ENCODE results near the gene TP53I3.
"Not testable (repeated sequence)": the region's sequence is repeated elsewhere in the genome, so short reads cannot be mapped to it uniquely, and the experiment has no call there.

TP53I3 gene

DNA sequence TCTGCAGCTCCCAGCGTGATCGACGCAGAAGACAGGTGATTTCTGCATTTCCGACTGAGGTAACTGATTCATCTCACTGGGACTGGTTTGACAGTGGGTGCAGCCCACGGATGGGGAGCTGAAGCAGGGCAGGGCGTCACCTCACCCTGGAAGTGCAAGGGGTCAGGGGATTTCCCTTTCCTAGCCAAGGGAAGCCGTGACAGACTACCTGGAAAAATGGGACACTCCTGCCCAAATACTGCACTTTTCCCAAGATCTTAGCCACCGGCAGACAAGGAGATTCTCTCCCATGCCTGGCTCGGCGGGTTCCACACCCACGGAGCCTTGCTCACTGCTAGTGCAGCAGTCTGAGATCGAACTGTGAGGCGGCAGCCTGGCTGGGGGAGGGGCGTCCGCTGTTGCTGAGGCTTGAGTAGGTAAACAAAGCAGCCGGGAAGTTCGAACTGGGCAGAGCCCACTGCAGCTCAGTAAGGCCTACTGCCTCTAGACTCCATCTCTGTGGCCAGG lies 10.6 kb upstream of the TP53I3 start:
- DNase-seq (ENCODE audit: low spot score): not testable (repeated sequence)

DNA sequence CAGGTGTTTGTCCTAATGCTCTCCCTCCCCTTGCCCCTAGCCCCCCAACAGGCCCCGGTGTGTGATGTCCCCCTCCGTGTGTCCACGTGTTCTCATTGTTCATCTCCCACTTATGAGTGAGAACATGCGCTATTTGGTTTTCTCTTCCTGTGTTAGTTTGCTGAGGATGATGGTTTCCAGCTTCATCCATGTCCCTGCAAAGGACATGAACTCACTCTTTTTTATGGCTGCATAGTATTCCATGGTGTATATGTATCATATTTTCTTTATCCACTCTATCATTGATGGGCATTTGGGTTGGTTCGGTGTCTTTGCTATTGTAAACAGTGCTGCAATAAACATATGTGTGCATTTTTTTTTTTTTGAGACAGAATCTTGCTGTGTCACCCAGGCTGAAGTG lies 8.6 kb upstream of the TP53I3 start:
- not testable (repeated sequence) for DNase-seq (ENCODE audit: low spot score)

DNA sequence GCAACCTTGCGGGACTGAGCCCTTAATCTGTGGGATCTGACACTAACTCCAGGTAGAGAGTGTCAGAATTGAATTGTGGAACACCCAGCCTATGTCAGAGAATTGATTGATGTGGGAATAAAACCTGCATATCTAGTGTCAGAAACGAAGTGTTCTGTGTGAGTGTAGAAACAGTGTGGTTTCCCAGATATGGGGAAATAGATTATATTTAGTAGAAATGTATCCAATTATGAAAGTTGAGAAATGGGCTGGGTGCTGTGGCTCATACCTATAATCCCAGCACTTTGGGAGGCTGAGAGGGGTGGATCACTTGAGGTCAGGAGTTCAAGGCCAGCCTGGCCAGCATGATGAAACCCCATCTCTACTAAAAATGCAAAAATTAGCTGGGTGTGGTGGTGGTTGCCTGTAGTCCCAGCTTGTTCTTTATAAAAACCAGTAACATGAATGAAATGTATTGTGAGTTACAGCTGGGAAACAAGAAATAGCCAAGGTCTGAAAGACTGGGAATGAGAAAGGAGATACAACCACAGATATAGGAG lies 4.3 kb upstream of the TP53I3 start:
- no peak for DNase-seq (ENCODE audit: low spot score)

DNA sequence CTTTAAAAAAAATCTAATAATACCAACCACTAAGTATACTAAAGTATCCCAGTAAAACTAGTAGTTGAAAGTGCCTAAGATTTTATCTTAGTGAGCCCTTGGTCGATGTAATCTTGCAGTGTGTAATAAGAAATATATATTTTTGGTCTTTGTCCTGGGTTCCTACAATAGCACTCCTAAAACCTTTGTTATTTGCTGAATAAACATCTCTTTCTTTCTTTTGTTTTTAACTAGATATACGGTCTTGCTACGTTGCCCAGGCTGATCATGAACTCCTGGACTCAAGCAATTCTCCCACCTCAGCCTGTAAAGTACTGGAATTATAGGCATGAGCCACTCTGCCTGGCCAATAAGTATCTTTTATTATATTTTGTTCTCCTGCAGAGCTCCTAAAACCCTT lies 2.4 kb upstream of the TP53I3 start:
- no peak for DNase-seq (ENCODE audit: low spot score)

DNA sequence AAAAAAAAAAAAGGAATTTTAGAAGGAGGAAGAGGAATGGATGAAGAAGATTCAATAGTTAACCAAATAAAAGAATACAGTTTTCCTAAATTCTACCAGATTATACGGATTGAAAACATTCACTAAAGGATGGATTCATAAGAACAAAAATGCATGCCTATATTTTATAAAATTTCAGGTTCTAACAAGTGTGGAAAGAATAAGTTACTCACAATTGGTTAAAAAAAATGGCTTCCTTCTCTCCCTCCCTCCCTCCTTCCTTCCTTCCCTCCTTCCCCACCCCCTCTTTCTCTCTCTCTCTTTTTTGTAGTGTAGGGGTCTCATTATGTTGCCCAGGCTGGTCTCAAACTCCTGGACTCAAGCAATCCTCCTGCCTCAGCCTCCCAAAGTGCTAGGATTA lies 1.6 kb upstream of the TP53I3 start:
- no peak for DNase-seq (ENCODE audit: low spot score)

DNA sequence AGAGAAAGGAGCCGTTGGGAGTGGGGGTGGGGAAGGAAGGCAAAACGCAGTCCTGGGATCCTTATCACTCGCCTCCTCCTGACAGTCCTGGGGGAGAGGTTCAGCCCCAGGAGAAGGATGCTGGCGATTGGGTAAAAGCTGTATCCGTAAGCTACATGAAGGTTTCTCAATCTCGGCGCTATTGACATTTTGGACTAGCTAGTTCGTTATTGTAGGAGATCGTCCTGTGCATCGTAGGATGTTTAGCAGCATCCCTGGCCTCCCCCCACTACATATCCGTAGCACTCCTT lies 511 bp upstream of the TP53I3 start:
- DNase-seq (ENCODE audit: low spot score): no peak

DNA sequence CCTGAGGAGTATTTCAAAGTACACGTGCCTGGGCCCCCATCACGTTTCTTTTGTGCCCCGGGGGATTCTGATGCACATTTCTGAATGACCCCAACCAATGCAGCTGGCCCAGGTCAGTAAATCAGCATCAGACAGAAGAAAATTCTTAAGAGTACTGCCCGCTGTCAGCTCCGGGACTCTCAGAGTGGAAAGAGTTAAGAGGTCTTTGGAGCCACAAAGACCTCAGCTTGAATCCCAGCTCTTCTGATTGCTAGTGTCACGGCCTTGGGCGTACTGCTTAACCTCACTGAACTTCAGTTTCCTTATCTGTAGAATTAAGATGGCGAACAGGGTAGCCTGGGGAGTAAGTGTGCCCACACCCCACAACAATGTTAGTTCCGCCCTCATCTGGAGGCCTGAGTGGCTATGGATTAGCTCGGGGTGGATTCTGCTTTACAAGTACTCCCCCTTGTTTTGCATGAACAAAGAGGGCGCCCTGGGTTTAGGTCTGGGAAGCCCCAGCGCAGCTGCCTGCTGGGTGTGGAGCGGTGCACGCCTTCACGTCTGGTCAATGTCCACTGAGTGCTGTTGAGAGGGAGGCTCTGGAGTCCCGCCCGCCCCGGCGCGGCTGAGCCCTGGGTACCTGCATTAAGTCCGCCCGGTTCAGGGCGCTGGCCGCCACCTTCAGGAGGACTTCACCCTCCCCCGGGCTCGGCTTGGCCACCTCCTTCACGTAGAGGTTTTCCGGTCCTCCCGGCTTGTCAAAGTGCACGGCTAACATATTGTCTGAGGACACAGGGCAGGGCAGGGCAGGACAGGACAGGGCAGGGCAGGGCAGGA lies 858 bp downstream of the TP53I3 start:
- peak; percentile 97 for DNase-seq (ENCODE audit: low spot score)

DNA sequence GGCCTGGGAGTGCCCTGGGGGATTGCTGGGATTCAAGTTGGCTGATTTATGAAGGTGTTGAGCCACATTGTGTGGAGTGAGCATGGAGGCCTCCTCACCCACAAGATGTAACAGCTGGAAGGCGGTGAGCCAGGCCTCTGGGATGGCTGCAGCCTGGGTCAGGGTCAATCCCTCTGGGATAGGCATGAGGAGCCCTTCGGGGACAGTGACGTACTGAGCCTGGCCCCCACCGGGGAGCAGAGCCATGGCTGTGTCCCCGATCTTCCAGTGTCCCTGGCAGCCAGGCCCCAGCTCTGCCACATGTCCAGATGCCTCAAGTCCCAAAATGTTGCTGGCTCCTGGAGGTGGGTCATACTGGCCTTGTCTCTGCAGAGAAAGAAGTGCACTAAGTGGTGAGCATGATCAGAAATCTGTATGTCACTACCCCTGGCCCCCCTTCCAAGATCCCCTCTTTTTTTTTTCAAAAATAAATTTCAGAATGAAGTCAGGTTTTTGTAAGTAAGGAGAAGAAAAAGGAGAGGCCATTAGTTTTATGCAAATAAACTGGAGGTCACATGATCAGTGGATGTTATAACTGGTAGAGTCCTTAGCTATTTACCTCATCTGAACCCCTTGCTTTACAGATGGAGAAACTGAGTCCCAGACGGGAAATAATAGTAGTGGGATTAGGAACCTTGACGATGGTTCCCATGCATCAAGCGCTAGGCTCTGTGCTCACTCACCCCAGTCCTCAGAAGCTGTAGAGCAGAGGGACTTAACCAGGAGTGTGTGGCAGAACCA lies 1.7 kb downstream of the TP53I3 start:
- no peak for DNase-seq (ENCODE audit: low spot score)

DNA sequence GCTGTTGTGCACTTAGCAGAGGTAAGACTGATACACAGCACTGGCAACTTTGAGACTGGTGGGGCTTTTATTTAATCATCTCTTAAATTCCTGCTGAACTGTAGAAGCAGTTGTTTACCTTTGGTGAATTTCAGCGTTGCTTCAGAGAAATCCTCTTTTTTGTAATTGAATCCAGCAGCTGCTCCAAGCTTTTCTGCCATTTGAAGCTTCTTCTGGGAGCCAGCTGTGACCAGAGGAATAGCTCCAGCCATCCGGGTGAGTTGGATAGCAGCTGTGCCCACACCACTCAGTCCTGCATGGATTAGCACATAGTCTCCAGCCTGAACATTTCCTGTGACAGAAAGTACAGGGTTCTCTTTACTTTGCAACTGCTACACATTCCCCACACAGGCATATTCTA lies 3.9 kb downstream of the TP53I3 start:
- DNase-seq (ENCODE audit: low spot score): no peak

DNA sequence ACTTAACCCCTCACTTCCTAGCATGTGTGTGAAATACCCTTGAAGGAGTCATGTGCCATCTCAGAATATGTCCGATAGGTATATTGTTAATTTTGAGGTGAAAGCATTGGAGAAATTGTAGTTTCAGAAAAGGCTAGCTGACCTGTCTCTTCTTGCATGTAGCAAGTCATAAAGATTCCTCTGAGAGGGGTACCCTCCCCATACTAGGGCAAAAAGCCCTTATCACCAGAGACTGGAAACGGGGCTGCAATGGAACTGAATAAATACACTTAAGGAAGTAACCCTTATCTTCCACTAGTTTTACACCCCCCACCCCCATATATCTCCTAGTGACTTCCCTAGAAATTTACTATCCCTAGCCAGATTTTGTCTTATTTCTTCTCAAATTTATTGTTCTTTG lies 6.8 kb downstream of the TP53I3 start:
- no peak for DNase-seq (ENCODE audit: low spot score)

DNA sequence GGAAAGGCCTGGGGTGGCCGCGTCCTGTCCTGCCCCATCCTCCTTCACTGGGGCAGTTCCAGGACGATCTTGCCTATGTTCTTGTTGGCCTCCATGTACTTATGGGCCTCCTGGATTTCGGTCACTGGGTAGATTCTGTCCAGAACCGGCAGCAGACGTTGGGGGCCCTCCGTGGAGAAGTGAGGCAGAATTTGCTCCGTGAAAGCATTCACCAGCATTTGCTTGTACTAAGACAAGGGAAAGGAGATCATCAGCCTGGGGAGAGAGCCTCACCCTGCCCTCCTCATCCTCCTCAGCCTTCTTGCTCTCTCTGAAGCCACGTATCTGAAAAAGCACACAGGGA lies 7.1 kb downstream of the TP53I3 start:
- no peak for DNase-seq (ENCODE audit: low spot score)

DNA sequence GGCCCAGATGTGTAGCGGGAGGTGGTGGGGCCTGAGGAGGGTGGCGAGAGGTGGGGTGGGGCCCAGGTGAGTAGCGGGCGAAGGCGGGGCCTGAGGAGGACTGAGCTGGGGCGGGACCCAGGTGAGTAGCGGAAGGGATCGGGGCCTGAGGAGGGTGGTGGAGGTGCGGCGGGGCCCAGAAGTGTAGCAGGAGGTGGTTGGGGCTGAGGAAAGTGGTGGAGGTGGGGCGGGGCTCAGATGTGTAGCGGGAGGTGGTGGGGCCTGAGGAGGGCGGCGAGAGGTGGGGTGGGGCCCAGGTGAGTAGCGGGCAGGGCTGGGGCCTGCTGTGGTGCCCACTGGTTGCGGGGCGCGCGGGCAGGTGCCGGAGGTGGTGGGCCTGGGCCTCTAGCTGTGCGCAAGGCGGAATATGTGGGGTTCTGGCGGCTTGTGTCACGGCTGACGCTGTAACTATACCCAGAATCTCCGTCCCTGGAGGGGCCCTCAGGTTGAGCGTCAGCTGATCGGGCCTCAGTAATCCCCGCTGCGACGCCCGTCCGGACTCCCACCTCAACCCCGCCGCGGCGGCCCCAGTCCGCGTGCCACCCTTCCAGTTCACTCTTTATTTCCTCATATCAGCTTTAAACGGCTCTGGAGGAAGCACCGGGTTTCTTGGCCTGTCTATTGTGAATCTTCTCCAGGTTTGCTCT lies 7.6 kb downstream of the TP53I3 start:
- DNase-seq (ENCODE audit: low spot score): no peak

DNA sequence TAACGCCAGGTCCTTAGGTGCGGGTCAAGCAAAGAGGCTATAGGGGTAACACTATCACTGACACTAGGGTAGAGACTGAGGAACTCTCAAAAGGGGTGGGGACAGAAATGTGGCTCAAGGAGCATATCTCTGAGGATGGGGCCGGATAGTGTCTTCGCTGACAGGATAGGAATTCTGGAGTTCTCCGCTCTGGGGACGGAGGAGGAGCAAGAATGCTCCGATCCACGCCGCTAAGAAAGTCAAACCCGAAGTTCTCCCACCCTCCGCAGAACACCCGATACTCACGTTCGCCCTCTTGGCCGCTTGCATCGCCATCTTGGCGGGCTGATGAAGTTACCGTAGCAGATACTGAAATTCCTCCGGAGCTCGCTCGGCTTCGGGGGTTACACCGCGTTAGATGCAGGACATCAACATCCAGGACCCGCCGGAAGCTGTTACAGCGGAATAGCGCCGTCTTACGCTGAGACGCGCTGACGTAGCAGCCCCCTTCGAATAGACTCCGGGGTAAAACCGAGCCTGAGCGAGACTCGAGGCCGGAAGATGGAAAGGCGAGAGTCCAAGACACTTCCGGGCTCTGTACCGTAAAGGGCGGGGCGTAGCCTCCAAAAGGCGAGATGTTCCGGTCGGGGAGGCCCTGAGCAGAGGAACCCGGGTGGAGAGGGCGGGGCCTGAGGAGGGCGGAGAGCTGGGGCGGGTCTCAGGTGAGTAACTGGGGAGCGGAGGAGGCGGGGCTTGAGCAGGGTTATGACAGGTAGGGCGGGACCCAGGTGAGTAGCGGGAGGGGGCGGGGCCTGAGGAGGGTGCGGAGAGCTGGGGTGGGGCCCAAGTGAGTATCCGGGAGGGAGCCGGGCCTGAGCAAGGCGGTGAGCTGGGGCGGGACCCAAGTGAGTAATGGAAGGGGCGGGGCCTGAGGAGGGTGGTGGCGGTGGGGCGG lies 8.5 kb downstream of the TP53I3 start, which contains the start of gene SF3B6:
Gene SF3B6, minus strand, starts transcription at position 412 of the 934 bp plus-strand sequence. Its CDS starts 97 bp downstream, at position 315.
- peak; percentile 97 for DNase-seq (ENCODE audit: low spot score)

DNA sequence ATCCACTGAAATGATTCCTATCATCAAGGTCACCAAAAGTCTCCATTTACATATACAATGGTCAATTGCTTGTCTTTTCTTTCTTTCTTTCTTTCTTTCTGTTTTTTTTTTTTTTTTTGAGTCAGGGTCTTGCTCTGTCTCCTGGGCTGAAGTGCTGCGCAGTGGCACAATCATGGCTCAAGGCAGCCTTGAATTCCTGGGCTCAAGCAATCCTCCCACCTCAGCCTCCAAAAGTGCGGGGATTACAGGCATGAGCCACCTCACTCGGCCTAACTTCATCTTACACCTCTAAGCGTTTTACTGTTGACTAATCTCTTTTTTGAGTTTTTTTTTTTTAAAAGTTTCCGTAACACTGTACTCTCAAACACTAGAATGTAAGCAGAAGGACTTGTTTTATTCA lies 9.4 kb downstream of the TP53I3 start:
- DNase-seq (ENCODE audit: low spot score): no peak

DNA sequence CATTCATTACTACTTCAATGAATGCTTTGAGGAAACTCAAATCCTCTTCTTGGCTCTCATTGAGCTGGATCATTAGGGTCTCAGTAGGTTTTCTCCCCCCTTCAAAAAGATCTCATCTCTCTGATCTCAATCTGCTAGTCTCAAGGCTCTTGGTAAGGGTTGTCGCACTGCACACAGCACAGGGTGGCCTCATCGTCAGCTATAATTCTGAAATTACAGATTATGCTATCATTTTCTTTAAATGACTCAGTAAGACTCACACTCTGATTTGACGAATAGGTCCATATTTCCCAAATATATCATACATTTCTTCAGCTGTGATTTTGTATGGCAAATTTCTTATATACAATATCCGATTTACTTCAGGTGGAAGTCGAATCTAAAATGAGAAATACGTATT lies 10.8 kb downstream of the TP53I3 start:
- no peak for DNase-seq (ENCODE audit: low spot score)

DNA sequence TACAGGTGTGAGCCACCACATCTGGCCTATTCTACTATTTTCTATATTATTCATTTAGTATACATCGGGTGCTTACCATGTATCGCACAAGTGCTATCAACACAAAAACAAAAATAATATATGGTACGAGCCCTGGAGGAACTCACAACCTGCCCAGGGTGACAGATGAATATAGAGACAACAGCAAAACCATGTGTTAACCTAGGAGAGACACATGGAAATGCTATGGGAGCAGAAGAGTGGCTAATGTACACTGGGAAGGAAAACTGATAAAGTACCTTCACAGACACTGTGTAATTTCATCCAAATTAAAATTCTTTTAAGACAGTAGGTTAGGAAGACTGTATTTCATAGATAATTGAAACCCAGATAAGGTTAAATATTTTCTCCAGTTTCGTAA lies 12.4 kb downstream of the TP53I3 start:
- no peak for DNase-seq (ENCODE audit: low spot score)

DNA sequence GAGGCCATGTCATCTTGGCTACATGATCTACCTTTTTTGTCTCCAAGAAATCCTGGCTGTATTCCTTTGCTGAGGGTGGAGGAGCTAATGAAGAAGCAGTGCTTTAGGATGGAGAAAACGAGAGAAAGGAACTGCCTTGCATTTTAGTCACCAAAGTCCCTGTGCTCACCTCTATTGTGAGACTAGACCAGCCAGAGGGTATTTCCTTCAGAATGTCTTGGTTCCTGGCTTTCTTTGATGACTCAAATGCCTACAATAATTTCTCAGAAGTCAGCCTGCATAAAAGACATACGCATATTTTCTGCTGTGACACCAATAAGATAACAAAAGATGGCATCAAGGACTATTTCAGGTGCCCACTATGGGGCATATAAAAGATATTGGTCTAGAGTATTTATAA lies 19.3 kb downstream of the TP53I3 start:
- no peak for DNase-seq (ENCODE audit: low spot score)

DNA sequence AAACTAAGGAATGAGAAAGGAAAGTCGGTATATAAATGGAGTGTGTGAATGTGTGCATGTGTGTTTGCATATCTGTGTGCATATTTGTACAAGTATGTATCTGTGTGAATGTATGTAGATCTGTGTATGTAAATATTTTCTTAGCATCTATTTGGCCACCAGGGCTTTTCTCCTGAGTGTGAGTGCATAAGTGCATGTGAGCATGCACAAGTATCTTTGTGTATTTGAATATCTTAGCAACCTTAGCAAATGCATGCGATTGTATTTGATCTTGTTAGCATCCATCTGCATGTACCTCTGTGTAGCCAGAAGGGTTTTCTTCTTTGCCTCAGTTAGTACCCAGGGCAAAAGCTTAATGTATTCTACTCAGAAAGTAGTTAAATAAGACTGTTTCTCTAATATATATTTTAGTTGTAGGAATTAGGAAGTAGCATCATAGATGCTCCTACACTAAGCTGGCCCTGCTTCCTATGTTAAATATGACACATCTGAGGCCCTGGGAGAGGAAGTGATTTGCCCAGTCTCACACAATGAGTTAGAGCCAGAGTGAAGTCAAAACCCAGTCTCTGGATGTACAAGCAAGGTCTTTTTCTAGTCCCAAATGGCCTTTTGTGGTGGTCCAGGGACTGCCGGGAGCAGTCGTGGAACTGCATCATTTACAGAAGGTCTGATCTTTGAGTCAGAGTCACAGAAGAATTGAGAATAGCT lies 25.9 kb downstream of the TP53I3 start:
- no peak for DNase-seq (ENCODE audit: low spot score)

DNA sequence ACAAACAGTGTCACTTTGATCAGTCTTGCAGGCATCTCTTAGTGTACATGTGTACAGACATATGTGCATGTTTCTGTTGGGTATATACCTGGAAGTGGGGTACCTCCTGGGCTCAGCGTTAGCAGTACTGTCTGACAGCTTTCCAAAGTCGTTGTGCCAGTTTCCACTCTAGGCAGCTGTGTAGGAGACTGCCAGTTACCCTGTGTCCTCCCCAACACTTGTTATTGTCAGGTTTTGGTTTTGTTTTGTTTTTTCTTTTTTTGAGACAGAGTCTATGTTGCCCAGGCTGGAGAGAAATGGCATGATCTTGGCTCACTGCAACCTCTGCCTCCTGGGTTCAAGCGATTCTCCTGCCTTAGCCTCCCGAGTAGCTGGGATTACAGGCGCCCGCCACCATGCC lies 28.9 kb downstream of the TP53I3 start:
- no peak for DNase-seq (ENCODE audit: low spot score)

DNA sequence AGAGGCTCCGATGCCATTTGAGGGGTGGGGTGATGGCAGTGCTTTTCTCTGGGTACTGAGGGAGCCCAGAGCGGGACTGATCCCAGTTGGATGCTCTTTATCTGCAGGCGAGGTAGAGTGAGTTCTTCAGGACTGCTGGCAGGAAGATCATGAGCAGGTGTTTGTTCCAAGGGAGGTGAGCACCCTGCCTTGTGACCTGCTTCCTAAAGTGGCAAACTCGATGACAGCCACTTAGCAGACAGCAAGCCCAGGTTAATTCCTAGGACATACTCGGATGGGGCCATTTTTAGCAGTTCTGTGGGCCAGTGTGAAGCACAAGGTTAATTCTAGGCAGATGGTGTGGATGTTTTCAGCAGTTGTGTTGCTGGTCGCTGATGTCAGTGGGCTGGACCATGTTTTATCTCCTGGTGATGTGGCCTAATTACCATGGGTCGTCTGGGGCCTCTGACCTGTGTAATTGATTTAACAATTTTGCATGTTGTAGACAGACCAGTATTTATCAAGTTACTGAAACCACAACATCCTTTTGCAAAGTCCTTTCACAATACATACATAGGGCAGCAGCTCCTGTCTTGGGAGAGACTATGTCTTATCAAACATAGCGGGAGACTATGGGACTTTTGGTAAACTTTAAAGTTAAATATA lies 30.1 kb downstream of the TP53I3 start:
- no peak for DNase-seq (ENCODE audit: low spot score)

Data from ecto neural progenitor cell (in vitro differentiated cells).